NK-92 (cell line): ENCODE results near the gene PRKCZ.

Experiments
- DNase-seq: peaks from one replicate; lab custom pipeline; 2025; ENCODE audit not compliant: unreplicated experiment; lab: John Stamatoyannopoulos, UW

Gene PRKCZ

GRCh38 chr1:2049718-2050431 is at the start of gene PRKCZ:
PRKCZ (plus strand) TSS chr1:2050411; CDS start chr1:2050631, 220 bp downstream.
- DNase-seq, result peak; percentile 31

GRCh38 chr1:2000432-2000831 is 49.8 kb upstream of the PRKCZ start:
- no peak for DNase-seq

- no peak for DNase-seq
Measured at GRCh38 chr1:2000850-2001249, 49.4 kb upstream of the PRKCZ start.

GRCh38 chr1:2001773-2002411 is 48.3 kb upstream of the PRKCZ start:
- DNase-seq, result no peak

GRCh38 chr1:2003541-2004131 is 46.6 kb upstream of the PRKCZ start, which contains the start of gene CFAP74:
CFAP74 (minus strand) TSS chr1:2003786; CDS start chr1:1990956, 12,830 bp downstream.
- DNase-seq, result no peak

GRCh38 chr1:2004856-2005255 is 45.4 kb upstream of the PRKCZ start:
- no peak for DNase-seq

GRCh38 chr1:2009101-2010053 is 40.8 kb upstream of the PRKCZ start:
- no peak for DNase-seq

- no peak for DNase-seq
Measured at GRCh38 chr1:2014181-2014580, 36.0 kb upstream of the PRKCZ start.

GRCh38 chr1:2014741-2015735 is 35.2 kb upstream of the PRKCZ start:
- no peak for DNase-seq

GRCh38 chr1:2016123-2016522 is 34.1 kb upstream of the PRKCZ start:
- DNase-seq, result no peak

GRCh38 chr1:2018217-2019171 is 31.7 kb upstream of the PRKCZ start:
- no peak for DNase-seq

- DNase-seq, result no peak
Measured at GRCh38 chr1:2019172-2019543, 31.1 kb upstream of the PRKCZ start, which contains the start of gene GABRD. GABRD (plus strand) TSS chr1:2019345; CDS start chr1:2019424, 79 bp downstream.

GRCh38 chr1:2019571-2020309 is 30.5 kb upstream of the PRKCZ start:
- no peak for DNase-seq

GRCh38 chr1:2020310-2020655 is 29.9 kb upstream of the PRKCZ start:
- no peak for DNase-seq

- no peak for DNase-seq
Measured at GRCh38 chr1:2021550-2021949, 28.7 kb upstream of the PRKCZ start.

- no peak for DNase-seq
Measured at GRCh38 chr1:2022063-2022770, 28.0 kb upstream of the PRKCZ start.

- DNase-seq, result no peak
Measured at GRCh38 chr1:2023187-2023586, 27.0 kb upstream of the PRKCZ start.

GRCh38 chr1:2024451-2024850 is 25.8 kb upstream of the PRKCZ start:
- no peak for DNase-seq
